Measurements from ENCODE around the gene INSR.

Gene INSR

DNA sequence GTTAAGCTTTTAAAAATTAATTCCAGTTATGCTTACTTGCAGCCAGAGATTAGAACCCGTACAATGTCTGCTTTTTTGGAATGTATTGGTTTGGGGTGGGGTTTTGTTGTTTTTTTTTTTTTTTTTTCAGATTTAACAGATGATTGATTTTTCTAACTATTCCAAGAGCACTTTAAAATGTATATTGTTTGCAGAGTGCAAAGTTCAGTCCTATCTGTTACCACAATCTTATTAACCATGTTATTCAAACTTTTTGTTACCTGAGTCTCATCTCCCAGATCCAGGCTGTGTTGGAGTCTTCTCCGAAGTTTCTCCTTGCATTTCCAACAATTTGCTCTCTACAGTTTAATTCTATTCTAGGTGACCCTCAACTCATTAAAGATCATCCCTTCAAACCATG, 91.3 kb downstream of the INSR start:
- TF ChIP-seq, protein P1, sequence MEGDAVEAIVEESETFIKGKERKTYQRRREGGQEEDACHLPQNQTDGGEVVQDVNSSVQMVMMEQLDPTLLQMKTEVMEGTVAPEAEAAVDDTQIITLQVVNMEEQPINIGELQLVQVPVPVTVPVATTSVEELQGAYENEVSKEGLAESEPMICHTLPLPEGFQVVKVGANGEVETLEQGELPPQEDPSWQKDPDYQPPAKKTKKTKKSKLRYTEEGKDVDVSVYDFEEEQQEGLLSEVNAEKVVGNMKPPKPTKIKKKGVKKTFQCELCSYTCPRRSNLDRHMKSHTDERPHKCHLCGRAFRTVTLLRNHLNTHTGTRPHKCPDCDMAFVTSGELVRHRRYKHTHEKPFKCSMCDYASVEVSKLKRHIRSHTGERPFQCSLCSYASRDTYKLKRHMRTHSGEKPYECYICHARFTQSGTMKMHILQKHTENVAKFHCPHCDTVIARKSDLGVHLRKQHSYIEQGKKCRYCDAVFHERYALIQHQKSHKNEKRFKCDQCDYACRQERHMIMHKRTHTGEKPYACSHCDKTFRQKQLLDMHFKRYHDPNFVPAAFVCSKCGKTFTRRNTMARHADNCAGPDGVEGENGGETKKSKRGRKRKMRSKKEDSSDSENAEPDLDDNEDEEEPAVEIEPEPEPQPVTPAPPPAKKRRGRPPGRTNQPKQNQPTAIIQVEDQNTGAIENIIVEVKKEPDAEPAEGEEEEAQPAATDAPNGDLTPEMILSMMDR (IDR thresholded peaks at IDR 0.05; ENCODE audit: low read depth, low read length): no peak
- TF ChIP-seq EZH2phosphoT487 (IDR thresholded peaks at IDR 0.05; ENCODE audit: low read depth): no peak
- H3K36me3 ChIP-seq (replicated peaks; ENCODE audit: low read depth, low read length): no peaks in the 10 kb centered on the region
- H3K4me2 ChIP-seq (ENCODE audit: low read length): no peak overlapping the region
- H2AFZ ChIP-seq (ENCODE audit: low read depth, low read length): no peak overlapping the region
- H3K9ac ChIP-seq (ENCODE audit: low read length): no peak overlapping the region
- no peaks in the 10 kb centered on the region for H3K9me3 ChIP-seq (ENCODE audit: insufficient read depth, low read length)
- no peaks in the 10 kb centered on the region for H3K4me1 ChIP-seq (ENCODE audit: low read length)
- no peaks in the 10 kb centered on the region for H3K79me2 ChIP-seq (ENCODE audit: low read length)
- H3K27me3 ChIP-seq (ENCODE audit: low read depth, low read length): 0 out of 2 replicates have a peak, but pooled peaks cover 3% of the 10 kb centered on the region
- no peaks in the 10 kb centered on the region for H4K20me1 ChIP-seq (ENCODE audit: insufficient read depth, low read length)
- H3K27ac ChIP-seq (ENCODE audit: low read length): no peak overlapping the region
- no peak overlapping the region for H3K4me3 ChIP-seq (ENCODE audit: low read length)

DNA sequence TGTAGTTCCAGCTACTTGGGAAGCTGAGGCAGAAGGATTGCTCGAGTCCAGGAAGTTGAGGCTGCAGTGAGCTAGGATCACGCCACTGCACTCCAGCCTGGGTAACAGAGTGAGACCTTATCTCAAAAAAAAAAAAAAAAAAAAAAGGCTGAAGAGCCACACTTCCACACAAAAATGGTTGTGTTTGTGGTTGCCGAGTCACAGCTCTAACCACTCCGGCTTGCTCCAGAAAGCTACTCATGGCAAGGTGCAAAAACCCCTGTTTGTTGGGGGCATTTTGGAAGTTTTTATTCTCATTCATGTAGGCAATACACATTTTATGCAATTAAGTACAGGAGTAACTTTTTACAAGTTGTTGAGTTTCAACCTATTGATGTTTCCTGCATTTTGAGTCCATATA, 93.5 kb downstream of the INSR start:
- Histone ChIP-seq H3K79me2 (ENCODE audit: low read length) (no peaks in the 10 kb centered on the region), H4K20me1 (ENCODE audit: insufficient read depth, low read length) (no peaks in the 10 kb centered on the region)

DNA sequence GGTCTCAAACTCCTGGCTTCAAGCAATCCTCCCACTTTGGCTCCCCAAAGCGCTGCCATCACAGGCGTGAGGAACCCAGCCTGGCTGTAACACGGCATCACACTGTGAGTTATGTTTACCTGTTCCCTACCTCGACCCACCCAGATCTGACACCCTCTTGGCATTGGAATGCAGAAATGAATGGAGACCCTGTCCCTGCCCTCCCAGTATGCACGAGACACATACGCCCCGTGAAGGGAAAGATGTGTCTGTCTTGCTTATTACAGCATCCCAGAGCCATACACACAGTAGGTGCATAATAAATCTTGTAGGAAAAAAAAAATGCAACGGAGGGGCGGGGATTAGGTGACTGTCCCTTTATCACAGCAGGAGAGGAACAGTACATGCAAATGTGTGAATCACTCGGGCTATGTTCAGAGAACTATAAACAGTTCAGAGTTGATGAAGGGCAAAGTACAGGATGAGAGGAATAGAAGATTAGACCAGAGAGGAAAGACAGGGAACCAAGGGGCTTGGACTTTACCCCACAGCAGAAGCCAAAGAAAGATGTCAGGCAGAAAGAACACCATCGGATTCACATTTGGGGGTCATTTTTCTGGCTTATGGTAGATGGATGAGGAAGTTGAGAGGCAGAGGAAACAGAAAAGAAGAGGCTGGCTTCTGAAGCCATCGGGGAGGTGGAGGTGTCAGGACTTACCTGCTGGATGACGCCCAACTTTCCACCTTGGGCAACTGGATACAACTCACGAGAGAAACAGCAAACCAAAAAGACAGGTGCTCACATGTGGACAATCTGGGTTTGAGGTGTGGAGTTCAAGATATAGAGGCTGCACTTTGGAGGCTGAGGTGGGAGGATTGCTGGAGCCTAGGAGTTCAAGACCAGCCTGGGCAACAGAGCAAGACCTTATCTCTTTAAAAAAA, 94.3 kb downstream of the INSR start:
- no peaks in the 10 kb centered on the region for H3K79me2 ChIP-seq (ENCODE audit: low read length)
- H3K4me3 ChIP-seq (ENCODE audit: low read length): no peak overlapping the region
- H3K4me1 ChIP-seq (ENCODE audit: low read length): no peaks in the 10 kb centered on the region

More for the DNA sequence above, 93.5 kb downstream of the INSR start:
- no peaks in the 10 kb centered on the region for H3K9me3 ChIP-seq (ENCODE audit: insufficient read depth, low read length)
- no peak for TF ChIP-seq EZH2phosphoT487 (IDR thresholded peaks at IDR 0.05; ENCODE audit: low read depth)
- TF ChIP-seq, protein P1 (IDR thresholded peaks at IDR 0.05; ENCODE audit: low read depth, low read length): no peak
- H3K27ac ChIP-seq (ENCODE audit: low read length): no peak overlapping the region
- no peak overlapping the region for H3K9ac ChIP-seq (ENCODE audit: low read length)
- no peak overlapping the region for H3K4me3 ChIP-seq (ENCODE audit: low read length)
- 0 out of 2 replicates have a peak, but pooled peaks cover 3% of the 10 kb centered on the region for H3K27me3 ChIP-seq (ENCODE audit: low read depth, low read length)
- no peaks in the 10 kb centered on the region for H3K4me1 ChIP-seq (ENCODE audit: low read length)
- no peaks in the 10 kb centered on the region for H3K36me3 ChIP-seq (replicated peaks; ENCODE audit: low read depth, low read length)
- no peak overlapping the region for H2AFZ ChIP-seq (ENCODE audit: low read depth, low read length)
- no peak overlapping the region for H3K4me2 ChIP-seq (ENCODE audit: low read length)

More for the DNA sequence above, 94.3 kb downstream of the INSR start:
- no peak overlapping the region; the same call in 1 of the 2 replicates for H2AFZ ChIP-seq (ENCODE audit: low read depth, low read length)
- H3K36me3 ChIP-seq (replicated peaks; ENCODE audit: low read depth, low read length): no peaks in the 10 kb centered on the region
- H3K9me3 ChIP-seq (ENCODE audit: insufficient read depth, low read length): no peaks in the 10 kb centered on the region
- 0 out of 2 replicates have a peak, but pooled peaks cover 3% of the 10 kb centered on the region for H3K27me3 ChIP-seq (ENCODE audit: low read depth, low read length)
- H4K20me1 ChIP-seq (ENCODE audit: insufficient read depth, low read length): no peaks in the 10 kb centered on the region
- no peak overlapping the region for H3K27ac ChIP-seq (ENCODE audit: low read length)
- TF ChIP-seq, protein P1 (IDR thresholded peaks at IDR 0.05; ENCODE audit: low read depth, low read length): no peak
- no peak for TF ChIP-seq EZH2phosphoT487 (IDR thresholded peaks at IDR 0.05; ENCODE audit: low read depth)
- H3K4me2 ChIP-seq (ENCODE audit: low read length): no peak overlapping the region
- H3K9ac ChIP-seq (ENCODE audit: low read length): no peak overlapping the region
